Measurements from ENCODE around the gene WDR74.
"Not testable (repeated sequence)": the region's sequence is repeated elsewhere in the genome, so short reads cannot be mapped to it uniquely, and the experiment has no call there.

The WDR74 gene

GRCh38 chr11:62853279-62853965 is 14.0 kb upstream of the WDR74 start:
- DNase-seq (ENCODE audit: insufficient read length, low spot score), result no peak
- no peak for FAIRE-seq

GRCh38 chr11:62852523-62853188 is 13.3 kb upstream of the WDR74 start:
- TF ChIP-seq POLR2A (IDR thresholded peaks at IDR 0.05; ENCODE audit: low read depth, low read length) (0 out of 2 replicates have a peak, but pooled peaks have one; percentile 15), POLR2AphosphoS5 (IDR thresholded peaks at IDR 0.05; ENCODE audit: low read depth, low read length) (no peak)
- no peak for DNase-seq (ENCODE audit: insufficient read length, low spot score)
- no peak for FAIRE-seq

More at GRCh38 chr11:62853279-62853965, 14.0 kb upstream of the WDR74 start:
- TF ChIP-seq POLR2AphosphoS5 (IDR thresholded peaks at IDR 0.05; ENCODE audit: low read depth, low read length) (no peak), TAF1 (IDR thresholded peaks at IDR 0.05; ENCODE audit: low read depth, low read length) (no peak), POU2F2 (IDR thresholded peaks at IDR 0.05; ENCODE audit: low read depth, low read length) (no peak)

DNA sequence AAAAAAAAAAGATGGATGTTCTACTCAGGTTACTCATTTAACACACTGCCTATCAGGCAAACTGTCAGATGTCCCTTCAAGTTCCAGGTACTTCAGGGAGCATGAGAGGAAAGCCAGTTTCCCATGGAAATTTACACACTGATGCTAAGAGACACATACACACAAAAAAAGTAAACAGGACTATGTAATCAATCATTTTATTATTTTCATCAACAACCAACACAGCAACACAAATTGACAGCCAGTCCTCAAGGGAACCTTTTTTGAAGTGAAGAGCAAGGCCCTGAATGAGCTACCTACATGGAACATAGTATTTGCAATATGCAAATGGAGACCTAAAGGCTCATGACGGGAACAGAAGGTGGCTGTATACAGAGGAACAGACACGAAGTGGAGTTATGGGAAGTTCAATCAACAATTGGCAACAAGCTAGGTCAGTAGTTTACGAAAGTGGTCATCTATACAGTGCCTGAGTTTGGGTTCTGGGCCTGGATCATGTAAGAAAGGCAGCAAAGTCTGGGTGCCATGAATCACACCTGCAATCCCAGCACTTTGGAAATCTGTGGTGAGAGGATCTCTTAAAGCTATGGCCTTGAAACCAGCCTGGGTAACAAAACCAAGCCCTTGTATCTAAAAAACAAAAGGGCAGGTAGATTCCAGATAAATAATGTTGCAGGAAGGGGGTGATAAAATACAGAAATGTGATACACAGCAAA is 12.6 kb upstream of the WDR74 start:
- FAIRE-seq, result no peak
- 0 out of 2 replicates have a peak, but pooled peaks have one; percentile 55 for TF ChIP-seq POU2F2 (IDR thresholded peaks at IDR 0.05; ENCODE audit: low read depth, low read length)
- TF ChIP-seq POLR2AphosphoS5 (IDR thresholded peaks at IDR 0.05; ENCODE audit: low read depth, low read length), result no peak; the same call in 1 of the 2 replicates
- TF ChIP-seq TAF1 (IDR thresholded peaks at IDR 0.05; ENCODE audit: low read depth, low read length), result no peak
- TF ChIP-seq POLR2A (IDR thresholded peaks at IDR 0.05; ENCODE audit: low read depth, low read length), result peak; percentile 13; the same call in 1 of the 2 replicates
- DNase-seq (ENCODE audit: insufficient read length, low spot score), result no peak

- TF ChIP-seq POLR2AphosphoS5 (IDR thresholded peaks at IDR 0.05; ENCODE audit: low read depth, low read length), result peak; percentile 82; the same call in 1 of the 2 replicates
- TF ChIP-seq PAX5 (IDR thresholded peaks at IDR 0.05; ENCODE audit: insufficient read depth, low read length, severe bottlenecking), result no peak
- peak; percentile 69 for TF ChIP-seq POU2F2 (IDR thresholded peaks at IDR 0.05; ENCODE audit: low read depth, low read length)
- TF ChIP-seq POLR2A (IDR thresholded peaks at IDR 0.05; ENCODE audit: low read depth, low read length), result peak; percentile 88
- no peak for FAIRE-seq
- no peak for DNase-seq (ENCODE audit: insufficient read length, low spot score)
These were observed 11.8 kb upstream of the WDR74 start for GRCh38 chr11:62850911-62851806.

GRCh38 chr11:62847767-62848314 is 8.5 kb upstream of the WDR74 start:
- FAIRE-seq, result no peak
- DNase-seq (ENCODE audit: insufficient read length, low spot score), result no peak
- no peak for TF ChIP-seq POLR2A (IDR thresholded peaks at IDR 0.05; ENCODE audit: low read depth, low read length)
- no peak for TF ChIP-seq SPI1 (IDR thresholded peaks at IDR 0.05; ENCODE audit: low read depth, low read length)
- no peak for TF ChIP-seq TAF1 (IDR thresholded peaks at IDR 0.05; ENCODE audit: low read depth, low read length)
- no peak for TF ChIP-seq POLR2AphosphoS5 (IDR thresholded peaks at IDR 0.05; ENCODE audit: low read depth, low read length)
- no peak for TF ChIP-seq POU2F2 (IDR thresholded peaks at IDR 0.05; ENCODE audit: low read depth, low read length)
- no peak for TF ChIP-seq PAX5 (IDR thresholded peaks at IDR 0.05; ENCODE audit: insufficient read depth, low read length, severe bottlenecking)

DNA sequence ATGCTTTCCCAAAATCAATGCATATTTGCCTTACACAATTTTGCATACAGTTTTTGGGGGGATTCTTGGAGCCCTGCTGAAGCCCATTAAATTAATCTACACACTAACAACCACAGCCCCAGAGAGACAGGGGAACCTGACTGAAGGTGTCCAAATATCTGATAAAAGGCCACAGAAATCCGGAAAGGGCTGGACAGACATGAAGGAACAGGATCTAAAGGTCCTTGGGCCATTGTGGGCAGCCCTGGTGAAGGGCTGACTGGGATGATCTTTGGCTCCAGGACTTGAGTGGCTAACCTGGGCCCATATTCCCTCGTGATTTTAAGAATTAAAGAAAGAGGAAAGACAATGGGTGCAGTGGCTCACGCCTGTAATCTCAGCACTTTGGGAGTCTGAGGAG is 6.8 kb upstream of the WDR74 start:
- no peak for TF ChIP-seq POLR2A (IDR thresholded peaks at IDR 0.05; ENCODE audit: low read depth, low read length)
- TF ChIP-seq POU2F2 (IDR thresholded peaks at IDR 0.05; ENCODE audit: low read depth, low read length), result no peak
- TF ChIP-seq TAF1 (IDR thresholded peaks at IDR 0.05; ENCODE audit: low read depth, low read length), result no peak
- TF ChIP-seq POLR2AphosphoS5 (IDR thresholded peaks at IDR 0.05; ENCODE audit: low read depth, low read length), result no peak
- no peak for TF ChIP-seq SPI1 (IDR thresholded peaks at IDR 0.05; ENCODE audit: low read depth, low read length)
- TF ChIP-seq PAX5 (IDR thresholded peaks at IDR 0.05; ENCODE audit: insufficient read depth, low read length, severe bottlenecking), result no peak
- DNase-seq (ENCODE audit: insufficient read length, low spot score) (no peak), FAIRE-seq (no peak)

DNA sequence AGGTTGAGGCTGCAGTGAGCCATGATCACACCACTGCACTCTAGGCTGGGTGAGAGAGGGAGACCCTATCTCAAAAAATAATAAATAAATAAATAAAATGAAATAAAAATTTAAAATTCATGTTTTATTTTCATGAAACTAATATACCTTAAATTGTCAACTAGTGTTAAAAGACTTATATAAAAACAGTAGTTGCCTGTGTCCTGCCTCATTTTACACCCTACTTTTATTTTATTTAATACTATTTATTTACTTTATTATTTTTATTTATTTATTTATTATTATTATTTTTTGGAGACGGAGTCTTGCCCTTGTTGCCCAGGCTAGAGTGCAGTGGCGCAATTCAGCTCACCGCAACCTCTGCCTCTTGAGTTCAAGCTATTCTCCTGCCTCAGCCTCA is 4.8 kb upstream of the WDR74 start:
- no peak for DNase-seq (ENCODE audit: insufficient read length, low spot score)
- TF ChIP-seq PAX5 (IDR thresholded peaks at IDR 0.05; ENCODE audit: insufficient read depth, low read length, severe bottlenecking), result no peak
- TF ChIP-seq POLR2AphosphoS5 (IDR thresholded peaks at IDR 0.05; ENCODE audit: low read depth, low read length), result no peak
- no peak for TF ChIP-seq POLR2A (IDR thresholded peaks at IDR 0.05; ENCODE audit: low read depth, low read length)
- no peak for FAIRE-seq

DNA sequence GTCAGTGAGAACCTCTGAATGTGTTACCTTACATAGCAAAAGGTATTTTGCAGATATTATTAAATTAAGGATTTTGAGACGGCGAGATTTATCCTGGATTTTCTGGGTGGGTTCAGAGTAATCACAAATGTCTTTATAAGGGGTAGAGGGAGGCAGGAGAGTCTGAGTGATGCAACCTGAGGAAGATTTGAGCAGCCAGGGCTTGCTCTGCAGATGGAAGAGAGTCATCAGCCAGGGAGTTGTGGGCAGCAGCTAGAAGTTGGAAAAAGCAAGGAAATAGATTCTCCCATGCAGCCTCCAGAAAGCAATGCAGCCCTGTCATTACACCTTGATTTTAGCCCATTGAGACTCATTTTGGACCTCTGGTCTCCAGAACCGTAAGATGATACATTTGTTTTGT is 4.1 kb upstream of the WDR74 start:
- TF ChIP-seq POU2F2 (IDR thresholded peaks at IDR 0.05; ENCODE audit: low read depth, low read length) (no peak), SPI1 (IDR thresholded peaks at IDR 0.05; ENCODE audit: low read depth, low read length) (no peak), TAF1 (IDR thresholded peaks at IDR 0.05; ENCODE audit: low read depth, low read length) (no peak), POLR2AphosphoS5 (IDR thresholded peaks at IDR 0.05; ENCODE audit: low read depth, low read length) (no peak), POLR2A (IDR thresholded peaks at IDR 0.05; ENCODE audit: low read depth, low read length) (no peak), PAX5 (IDR thresholded peaks at IDR 0.05; ENCODE audit: insufficient read depth, low read length, severe bottlenecking) (no peak)
- no peak for DNase-seq (ENCODE audit: insufficient read length, low spot score)

DNA sequence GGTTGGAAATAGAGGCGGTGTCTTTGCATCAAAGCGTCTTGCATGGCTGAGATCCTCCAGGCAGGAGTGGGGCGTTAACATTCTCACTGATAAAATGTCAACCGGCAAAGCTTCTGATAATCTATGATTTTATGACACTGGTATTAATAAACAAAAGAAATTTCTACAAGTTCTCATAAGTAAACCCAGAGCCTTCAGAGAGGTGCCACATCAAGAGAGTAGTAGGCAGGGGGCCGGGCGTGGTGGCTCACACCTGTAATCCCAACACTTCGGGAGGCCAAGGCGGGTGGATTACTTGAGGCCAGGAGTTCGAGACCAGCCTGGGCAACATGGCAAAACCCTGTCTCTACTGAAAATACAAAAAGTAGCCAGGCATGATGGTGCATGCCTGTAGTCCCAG is 3.5 kb upstream of the WDR74 start:
- not testable (repeated sequence) for FAIRE-seq; DNase-seq (ENCODE audit: insufficient read length, low spot score)

More for the DNA sequence above, 4.1 kb upstream of the WDR74 start:
- no peak for FAIRE-seq

All from GM12891 (cell line).